HG02973 (cell line): ENCODE results near the gene CRLF1.
"Not testable (repeated sequence)": the region's sequence is repeated elsewhere in the genome, so short reads cannot be mapped to it uniquely, and the experiment has no call there.

Experiments used
- ATAC-seq: cut with Tn5 transposase; IDR thresholded peaks from one replicate; pipeline ENCODE4 v1.9.1; 2021; ENCODE audit warnings: moderate library complexity; ENCODE audit not compliant: unreplicated experiment

CRLF1 gene

GRCh38 chr19:18593367-18594095 is 13.1 kb downstream of the CRLF1 start:
- no peak for ATAC-seq

- ATAC-seq, result not testable (repeated sequence)
Observed at GRCh38 chr19:18592732-18593131, 13.9 kb downstream of the CRLF1 start.

GRCh38 chr19:18591735-18592385 is 14.7 kb downstream of the CRLF1 start:
- ATAC-seq, result no peak

DNA sequence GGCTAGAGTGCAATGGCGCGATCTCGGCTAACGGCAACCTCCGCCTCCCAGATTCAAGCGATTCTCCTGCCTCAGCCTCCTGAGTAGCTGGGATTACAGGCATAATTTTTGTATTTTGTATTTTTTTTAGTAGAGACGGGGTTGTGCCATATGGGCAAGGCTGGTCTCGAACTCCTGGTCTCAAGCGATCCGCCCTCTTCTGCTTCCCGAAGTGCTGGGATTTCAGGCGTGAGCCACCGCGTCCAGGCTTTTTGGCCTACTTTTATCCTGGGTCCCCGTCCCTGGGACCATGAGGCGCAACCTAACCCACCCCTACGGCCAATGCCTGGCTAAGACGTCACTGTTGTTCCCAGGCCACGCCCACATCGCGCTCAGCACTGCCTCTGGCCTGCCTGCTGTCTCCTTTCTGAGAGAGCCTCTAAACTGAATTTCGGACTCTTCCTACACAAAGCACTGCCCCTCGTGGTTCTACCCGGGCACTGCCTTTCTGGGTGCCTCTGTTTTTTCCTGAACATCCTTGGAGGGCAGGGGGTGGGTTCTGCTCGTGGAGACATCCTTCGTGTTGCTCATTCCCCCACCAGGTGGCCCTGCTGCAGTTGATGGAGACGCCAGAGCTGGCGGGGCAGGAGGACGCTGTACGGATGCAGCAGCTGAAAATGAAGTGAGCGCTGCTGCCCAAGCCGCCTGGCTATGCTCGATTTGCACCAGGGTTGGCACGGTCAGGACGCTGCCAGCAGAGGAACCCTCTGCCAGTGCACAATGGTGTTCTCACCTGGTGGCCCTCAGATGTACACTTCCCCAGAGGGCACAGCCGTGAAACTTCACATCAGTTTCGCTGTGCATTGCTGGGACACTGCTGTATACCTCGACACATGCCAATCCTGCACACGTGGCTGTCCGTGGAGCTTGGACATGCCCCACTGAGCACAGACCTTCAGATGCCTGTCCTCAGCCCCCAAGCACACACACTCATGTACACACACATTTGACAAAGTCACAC is 16.0 kb downstream of the CRLF1 start:
- no peak for ATAC-seq

DNA sequence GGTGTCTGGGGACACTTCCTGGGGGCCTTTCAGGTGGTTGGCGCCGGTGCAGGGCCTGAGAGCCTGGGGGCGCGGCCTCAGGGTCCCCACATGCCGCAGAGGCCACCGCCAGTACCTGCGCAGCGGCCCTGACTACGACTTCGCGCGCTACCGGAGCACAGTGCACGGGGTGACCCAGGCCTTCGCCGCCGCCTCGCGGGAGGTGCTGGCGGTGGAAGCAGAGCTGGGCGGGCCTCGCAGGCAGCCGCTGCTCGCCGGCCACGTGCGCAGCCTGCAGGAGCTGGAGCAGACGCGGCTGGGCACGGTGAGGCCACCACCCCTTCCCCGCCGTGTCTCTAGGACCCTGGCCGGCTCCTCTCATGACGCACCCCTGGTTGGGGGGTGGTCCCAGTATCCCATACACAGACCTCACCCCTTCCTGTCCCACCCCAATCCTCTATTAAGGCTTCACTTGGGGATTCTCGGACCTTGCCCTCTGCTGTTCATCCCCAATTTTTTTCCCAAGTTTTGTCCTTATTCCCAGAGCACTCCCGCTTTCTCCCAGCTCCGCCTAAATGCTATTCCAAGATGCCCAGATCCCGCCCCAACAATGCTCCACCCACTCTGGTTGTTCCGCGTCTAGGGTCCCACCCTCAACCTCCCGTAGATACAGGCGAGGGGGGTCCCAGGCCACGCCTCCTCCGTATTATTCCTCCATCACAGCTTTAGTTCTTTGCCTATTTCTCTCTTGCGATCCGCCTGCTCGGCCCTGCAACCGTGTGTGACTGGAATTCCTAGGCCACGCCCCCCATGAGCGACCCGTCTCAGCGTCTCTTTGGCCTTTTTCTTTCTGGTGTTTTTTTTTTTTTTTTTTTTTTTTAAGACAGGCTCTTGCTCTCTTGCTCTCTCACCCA is 17.0 kb downstream of the CRLF1 start:
- ATAC-seq, result peak; percentile 30

DNA sequence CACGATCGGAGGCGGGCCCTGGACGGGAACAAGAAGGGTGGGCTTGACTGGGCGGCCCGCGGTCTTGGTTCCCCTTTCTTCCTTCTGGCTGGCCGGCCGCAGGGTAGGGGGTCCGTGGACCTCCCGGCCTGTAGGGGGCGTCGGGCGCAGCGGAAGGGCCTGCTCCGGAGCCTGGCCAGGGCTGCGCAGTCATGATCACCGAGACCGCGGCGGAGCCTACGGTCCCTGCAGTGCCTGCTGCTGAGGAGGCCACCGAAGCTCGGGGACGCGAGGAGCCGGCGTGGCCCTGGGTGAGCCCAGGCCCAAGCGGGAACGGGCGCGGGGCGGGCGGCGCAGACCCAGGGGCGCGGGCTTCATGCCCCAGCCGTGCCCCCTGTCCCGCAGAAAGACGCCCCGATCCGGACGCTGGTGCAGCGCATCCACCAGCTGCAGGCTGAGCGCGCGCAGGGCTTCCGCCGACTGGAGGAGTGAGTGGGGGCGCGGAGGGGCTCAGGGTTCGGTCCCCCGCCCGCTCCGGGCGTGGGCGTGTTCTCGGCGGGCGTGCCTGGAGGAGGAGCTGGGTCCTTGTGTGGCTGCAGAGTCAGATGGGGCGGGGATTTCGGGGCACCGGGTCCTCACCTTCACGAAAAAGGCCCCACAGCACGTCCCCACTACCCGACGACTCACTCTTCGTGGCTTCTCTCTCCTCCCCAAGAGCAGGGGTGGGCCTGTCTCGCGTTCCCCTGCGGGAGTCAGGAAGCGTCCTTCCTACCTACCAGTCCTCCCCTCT is 17.8 kb downstream of the CRLF1 start, which contains the start of gene REX1BD:
REX1BD (plus strand) TSS at position 188 of the 769 bp plus-strand sequence; CDS start at position 192, 4 bp downstream.
- peak; percentile 65 for ATAC-seq

DNA sequence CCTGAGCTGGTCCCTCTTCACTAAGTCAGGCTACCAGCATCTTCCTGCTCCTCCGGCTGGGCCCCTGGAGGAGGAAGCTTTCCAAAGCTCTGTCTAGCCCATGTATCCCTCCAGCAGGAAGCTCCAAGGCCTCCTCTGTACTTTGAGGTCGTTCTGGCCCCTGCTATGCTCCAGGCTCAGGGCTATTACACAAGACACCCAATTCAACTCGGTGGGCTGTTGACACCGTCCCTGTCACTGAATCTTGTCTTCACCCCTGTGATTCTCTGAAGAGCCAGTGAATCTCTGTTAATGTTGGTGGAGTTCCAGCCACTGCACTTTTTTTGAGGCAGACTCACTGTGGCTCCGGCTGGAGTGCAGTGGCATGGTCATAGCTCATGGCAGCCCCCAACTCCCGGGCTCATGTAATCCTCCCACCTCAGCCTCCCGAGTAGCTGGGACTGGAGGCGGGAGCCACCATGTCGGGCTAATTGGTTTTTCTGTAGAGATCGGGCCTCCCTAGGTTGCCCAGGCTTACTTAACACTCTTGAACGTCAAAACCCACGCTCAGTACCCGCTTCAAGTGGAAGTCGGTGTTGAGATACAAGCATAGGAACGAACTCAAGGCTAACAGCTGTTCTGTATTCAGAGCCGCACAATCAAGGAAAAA is 18.5 kb downstream of the CRLF1 start:
- no peak for ATAC-seq

DNA sequence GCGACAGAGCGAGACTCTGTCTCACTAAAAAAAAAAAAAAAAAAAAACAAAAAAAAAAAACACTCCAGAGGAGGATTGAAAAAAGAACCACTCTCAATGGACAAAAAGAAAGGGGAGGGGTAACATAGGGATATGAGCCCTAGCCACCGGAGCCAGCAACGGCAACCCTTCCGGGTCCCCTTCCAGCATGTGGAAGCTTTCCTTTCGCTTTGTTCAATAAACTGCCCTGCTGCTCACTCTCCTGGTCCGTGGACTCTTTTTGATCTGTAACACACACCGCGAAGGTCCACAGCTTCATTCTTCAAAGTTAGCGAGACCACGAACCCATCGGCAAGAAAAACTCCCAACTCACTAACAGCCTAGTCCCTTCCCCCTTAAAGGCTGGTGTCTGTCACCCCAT is 19.0 kb downstream of the CRLF1 start:
- ATAC-seq, result no peak

GRCh38 chr19:18586306-18586705 is 20.3 kb downstream of the CRLF1 start:
- no peak for ATAC-seq

DNA sequence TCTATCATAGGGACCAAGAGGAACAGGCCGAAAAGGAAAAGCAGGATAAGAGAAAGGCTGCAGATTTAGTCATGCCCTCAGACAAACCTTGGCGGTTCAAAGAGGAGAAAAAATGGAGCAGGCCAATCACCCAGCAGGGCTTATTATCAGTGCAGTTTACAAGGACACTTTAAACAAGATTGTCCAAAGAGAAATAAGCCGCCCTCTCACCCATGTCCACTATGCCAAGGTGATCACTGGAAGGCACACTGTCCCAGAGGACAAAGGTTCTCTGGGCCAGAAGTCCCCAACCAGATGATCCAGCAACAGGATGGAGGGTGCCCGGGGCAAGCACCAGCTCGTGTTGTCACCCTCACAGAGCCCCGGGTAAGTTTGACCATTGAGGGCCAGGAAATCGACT is 26.3 kb downstream of the CRLF1 start:
- ATAC-seq, result no peak

DNA sequence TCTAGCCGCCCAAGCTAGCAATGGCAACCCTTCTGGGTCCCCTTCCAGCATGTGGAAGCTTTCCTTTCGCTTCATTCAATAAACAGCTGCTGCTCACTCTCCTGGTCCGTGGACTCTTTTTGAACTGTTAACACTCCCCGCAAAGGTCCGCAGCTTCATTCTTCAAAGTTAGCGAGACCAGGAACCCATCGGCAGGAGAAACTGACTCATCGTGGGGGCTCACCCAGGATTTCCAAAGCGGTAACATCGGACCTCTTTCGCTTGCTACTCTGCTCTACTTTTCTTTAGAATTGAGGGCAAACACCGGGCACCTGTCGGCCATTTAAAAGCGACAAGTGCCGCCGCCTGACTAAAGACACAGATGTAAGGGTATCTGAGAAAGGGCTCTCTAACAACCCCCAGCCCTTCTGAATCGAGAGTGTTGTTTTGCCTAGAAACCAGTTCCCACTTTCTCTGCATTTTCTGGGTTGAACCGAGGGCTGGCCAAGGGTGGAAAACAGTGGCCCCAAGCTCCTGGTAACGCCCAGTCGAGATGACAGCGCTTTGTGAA is 29.2 kb downstream of the CRLF1 start:
- ATAC-seq, result no peak

- no peak for ATAC-seq
Observed at GRCh38 chr19:18576383-18576782, 30.2 kb downstream of the CRLF1 start.

- ATAC-seq, result no peak
Observed at GRCh38 chr19:18574691-18575291, 31.8 kb downstream of the CRLF1 start.

GRCh38 chr19:18571564-18572344 is 34.8 kb downstream of the CRLF1 start, which contains the start of gene UBA52:
Gene UBA52 (plus strand): TSS chr19:18571857. CDS start chr19:18573301, 1,444 bp downstream.
- ATAC-seq, result peak; percentile 79

- ATAC-seq, result no peak
Observed at GRCh38 chr19:18568367-18568766, 38.2 kb downstream of the CRLF1 start.

DNA sequence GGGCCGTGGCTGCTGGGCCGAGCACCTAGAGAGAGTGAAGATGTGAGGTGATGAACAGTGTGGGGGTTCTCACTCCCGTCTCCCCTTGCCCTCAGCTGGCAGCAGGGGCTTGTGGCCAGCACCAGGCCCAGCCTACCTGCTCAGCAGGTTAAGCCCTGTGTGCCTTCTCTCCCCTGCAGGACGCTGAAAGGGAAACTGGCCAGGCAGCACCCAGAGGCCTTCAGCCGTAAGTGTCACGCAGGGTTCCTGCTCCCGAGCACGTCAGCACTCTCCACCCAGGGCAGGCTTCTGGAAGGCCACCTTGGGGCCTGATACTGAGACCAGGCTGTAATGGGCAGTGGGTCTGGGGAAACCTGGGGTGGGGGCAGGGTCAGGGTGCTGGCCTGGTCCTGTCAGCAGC is 39.6 kb downstream of the CRLF1 start:
- no peak for ATAC-seq

DNA sequence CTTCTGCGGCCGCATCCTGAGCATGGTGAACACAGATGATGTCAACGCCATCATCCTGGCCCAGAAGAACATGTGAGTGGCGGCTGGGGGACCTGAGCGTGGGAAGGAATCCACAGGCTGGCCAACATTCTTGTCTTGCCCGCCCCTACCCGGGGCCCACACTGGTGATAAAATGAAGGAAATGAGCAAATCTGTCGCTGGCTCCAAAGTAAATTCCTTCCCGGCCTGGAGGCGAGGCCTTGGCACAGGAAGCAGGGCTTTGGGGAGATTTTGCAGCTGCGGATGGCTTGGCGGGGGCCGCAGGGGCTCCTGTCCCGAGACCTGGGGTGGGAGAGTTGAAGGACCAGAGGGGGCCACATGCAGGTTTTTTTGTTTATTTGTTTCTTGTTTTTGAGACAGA is 44.5 kb downstream of the CRLF1 start:
- ATAC-seq, result no peak
